Embryonic facial prominence (tissue), 1 donor: ENCODE data around the gene KRT78.

ENCODE experiments used
- DNase-seq: peaks from one replicate; pipeline ENCODE4 v3.0.0-alpha.2; 2016; ENCODE audit errors: extremely low spot score

KRT78 gene

GRCh38 chr12:52838609-52839435, 10.0 kb downstream of the KRT78 start:
- no peak for DNase-seq

DNA sequence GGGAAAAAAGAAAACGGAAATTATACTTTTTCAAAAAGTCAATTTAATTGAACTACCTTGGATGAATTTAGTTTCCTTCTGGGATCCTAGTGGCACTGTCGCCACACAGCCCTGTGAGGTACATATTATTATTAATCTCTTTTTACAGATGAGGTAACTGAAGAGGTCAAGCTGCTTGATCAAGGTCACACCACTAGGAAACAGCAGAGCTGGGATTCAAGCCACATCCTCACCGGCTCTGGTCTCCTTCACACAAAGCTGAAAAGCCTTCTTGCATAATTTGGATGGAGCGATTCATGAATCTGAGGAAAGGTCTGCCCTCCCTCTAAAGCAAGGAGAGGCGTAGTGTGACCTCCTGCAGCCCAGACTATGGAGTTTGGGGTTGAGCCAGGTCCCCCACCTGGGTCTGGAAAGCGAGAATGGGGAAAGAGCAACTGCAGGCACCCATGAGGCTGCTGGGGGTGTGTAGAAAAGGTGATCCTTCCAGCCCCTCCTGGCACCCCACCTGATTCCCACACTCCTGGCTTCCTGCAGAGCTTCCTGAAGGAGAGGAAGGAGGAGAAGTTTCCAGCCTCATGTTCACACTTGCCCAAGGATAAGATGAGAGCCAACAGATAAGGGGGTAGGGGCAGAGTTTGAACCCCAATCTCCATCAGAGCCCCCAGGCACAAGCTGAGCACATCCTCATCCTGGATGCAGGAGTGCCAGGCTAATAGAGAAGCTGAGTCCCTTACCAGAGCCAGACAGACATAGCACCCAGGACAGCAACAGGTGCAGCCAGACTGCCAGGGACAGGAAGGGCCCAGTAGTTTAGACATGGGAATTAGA, 10.8 kb downstream of the KRT78 start:
- no peak for DNase-seq

DNA sequence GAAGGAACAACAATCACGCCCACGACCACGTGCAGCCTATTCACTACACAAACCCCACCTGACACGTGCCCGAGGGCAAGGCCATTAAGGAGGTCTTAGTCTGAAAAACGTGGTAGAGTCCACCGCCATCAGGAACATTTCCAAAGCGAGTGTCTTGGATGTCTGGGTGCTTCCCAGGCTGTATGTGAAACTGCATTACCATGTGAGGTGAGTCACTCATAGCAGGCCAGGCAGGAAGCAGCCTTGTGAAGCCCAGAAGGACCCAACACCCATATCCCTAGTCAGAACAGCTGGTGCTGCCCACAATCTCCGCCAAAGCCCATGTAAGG, 11.4 kb downstream of the KRT78 start:
- no peak for DNase-seq

DNA sequence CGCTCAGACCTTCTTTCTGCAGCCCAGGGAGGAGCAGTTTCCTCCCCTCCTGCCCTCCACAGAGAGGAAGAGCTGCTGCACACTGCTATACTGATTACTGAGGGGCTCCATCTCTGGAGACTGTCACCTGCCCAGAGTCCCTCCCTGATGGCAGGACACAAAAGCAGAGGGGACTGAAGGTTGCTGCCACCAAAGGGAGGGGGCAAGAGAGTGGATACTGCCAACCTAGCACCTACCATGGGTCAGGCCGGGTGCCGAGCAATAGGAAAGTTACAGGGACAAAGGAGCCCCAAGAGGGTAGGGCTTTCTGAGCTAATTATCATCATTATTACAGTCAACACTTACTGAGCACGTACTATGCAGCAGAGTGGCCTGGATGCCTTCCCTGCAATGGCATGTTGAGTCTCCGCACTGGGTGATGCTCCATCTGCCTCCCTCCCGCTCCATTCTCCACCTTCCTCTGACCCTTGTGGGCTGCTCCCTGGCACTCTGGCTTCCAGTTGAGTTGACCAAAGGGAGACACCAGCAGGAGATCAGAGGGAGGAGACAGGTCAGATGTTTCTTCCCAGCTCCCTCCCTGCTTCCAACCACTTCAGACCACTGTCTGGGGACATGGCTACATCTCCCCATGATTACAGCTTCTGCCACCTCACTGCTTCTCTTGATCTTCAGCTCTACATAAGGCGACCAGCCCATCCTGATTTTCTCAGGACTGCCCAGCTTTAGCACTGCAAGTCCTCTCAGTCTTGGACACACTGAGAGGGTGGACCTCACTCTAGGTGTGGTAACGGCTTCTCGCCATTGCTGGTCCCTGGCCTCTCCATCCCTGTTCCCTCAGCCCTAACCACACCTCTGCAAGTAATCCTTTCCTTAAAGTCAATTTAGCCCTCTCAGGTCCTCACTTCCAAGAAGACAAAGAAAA, 12.0 kb downstream of the KRT78 start:
- DNase-seq, result no peak

DNA sequence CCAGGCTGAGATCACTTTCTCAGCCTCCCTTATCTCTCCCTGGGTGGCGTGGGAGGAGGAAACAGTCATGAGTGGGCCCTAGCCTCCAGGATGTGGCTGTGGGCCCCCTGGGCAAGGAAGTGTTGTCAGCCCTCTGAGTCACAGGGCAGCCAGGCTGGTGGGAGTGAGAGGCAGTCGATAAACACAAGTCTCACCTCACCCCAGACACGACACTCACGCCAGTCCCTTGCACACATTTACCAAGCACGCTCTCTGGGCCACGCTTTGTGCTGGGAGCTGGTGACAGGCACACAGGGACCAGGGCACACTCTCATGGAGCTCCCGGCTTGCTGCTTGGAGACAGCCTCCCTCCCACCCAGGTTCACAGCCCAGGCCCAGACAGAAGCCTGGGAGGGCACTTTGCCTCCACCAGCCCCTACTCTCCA, 12.7 kb downstream of the KRT78 start:
- no peak for DNase-seq

- DNase-seq, result no peak
Observed at GRCh38 chr12:52835271-52836041, 13.3 kb downstream of the KRT78 start.

DNA sequence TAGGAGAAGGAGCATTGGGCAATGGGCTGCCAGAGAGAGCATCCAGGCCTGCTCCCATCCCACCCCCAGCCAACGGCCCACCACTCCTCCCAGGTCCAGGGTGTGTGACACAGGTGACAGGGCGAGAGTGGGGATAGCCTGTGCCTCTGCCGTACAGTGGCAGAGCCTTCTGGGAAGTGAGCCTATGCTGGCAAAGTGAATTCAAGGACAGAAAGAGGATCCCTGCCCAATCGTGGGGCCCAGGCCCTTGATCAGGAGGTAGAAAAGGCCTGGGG, 14.1 kb downstream of the KRT78 start:
- no peak for DNase-seq

DNA sequence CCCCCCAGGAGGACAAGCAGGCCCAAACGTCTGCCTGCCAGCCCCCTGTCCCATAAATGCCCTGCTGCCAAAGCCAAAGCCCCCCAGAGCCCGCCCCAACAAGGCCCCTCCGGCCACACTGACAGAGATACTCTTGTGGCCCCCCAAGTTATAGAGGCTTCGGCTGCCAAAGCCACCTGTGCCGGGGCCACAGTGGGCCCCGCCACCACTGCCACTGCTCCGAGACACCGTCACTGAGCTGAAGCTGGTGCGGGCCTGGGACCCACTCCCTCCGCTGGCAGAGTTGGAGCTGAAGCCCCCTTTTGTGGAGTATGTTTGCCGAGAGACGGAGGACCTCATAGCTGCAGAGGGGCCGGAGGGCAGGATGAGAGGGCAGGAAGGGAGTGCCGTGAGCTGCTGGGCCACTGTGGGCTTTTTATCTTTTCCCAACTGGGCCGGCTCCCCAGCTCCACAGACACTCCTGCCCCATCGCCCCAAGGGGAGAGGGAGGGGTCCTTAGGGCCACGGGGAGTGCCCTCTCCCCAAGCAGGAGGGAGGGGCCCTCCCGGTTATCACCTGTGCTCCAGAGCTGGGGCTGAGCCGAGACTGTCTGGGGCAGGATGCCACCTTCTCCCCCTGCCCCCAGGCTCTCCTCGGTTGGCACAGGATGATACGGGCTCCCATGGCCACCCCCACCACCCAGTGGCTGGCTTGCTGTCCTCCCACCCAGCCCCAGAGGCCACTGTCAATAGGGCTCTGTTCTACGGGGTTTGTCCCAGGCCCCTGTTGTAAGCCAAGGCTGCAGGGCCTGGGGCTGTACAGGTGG, 14.7 kb downstream of the KRT78 start, which contains the start of gene KRT79:
KRT79 (minus strand) TSS at position 390 of the 805 bp plus-strand sequence; CDS start at position 339, 51 bp downstream.
- no peak for DNase-seq

DNA sequence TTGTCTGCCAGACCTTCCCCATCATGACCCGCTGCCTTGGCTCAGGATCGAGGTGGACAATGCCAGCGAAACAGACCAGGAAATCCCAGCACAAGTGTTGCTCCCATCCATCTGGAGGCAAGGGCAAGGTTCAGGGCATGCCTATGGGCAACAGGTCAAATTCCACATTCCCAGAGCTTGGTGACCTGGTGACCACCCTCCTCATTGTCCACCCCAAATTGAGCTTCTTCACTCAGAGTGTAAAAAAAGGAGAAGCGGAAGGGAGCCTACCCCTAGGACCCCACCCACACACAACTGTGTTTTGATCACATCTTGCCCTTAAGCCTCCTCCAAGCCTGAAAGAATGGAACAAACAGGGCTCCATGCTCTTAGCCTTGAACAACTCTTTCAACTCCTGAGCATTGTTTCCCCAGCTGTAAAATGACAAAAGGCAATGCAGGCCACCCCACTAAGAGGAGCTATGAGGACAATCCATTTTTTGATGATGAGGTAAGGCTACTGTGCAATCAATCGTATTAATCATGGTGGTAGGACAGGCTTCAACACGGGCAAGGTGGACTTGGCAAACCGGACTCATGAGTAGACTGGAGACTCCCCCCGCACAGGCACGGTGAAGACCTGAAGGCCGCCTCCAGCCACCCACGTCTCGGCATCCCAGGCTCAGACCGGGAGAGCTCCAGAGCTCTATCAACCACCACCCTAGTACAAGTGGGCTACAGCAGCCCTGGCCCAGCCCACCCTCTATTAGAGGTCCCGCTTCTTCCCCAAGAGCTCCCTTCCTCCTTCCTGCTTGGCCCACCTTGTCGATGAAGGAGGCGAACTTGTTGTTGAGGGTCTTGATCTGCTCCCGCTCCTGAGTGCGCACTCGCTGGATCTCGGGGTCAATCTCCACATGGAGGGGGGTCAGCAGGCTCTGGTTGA, 15.5 kb downstream of the KRT78 start:
- no peak for DNase-seq

DNA sequence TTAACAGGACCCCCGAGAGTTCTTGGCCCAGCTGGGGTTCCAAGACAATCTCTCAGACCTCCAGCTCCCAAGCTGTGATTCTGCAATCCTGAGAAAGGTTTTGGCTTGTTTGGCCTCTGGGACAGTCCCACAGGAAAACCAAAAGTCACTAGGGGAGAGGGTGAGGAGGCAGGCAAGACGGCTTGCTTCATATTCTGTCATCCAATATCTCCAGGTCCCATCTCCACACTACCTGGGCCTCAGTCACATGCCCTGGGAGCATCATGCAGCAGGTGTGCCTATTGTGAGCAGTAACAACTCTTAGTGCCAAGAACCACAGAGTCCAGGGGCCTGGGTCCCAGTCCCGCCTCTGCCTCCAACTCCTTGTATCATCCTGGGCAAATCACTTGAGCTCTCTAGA, 16.3 kb downstream of the KRT78 start:
- no peak for DNase-seq

GRCh38 chr12:52831251-52831650, 17.5 kb downstream of the KRT78 start:
- no peak for DNase-seq

DNA sequence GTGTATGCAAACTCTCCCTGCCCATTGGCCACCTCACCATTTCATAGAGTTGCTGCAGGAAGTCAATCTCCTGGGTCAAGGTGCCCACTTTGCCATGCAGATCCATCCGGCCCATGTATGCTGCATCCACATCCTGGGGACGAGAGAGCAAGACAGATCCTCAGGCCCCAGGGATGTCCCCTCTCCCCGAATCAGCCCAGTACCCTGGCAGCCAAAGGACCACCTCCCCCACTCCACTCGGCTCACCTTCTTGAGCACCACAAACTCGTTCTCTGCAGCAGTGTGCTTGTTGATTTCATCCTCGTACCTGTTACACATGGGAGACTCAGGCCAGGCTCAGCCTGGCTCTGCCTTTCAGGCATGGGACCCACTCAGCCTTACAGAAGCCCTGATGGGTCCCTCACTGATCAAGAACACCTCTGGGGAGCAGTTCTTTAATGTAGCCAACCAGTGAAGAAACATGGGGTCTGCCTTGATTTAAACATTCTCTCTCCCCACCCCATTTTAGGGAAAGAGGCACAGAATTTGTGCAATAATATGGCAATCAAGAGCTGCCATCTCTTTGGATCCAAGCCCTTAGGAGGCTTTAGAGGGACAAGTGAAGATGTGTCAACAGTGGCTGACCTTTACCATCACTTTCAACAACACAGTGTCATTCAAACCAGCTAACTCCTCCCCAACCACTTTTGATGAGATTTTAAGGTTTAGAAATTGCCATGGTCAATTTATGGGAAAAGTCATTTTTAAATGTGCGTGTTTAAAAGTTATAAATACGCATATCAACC, 18.6 kb downstream of the KRT78 start:
- no peak for DNase-seq

- no peak for DNase-seq
Observed at GRCh38 chr12:52828591-52829021, 20.2 kb downstream of the KRT78 start.

DNA sequence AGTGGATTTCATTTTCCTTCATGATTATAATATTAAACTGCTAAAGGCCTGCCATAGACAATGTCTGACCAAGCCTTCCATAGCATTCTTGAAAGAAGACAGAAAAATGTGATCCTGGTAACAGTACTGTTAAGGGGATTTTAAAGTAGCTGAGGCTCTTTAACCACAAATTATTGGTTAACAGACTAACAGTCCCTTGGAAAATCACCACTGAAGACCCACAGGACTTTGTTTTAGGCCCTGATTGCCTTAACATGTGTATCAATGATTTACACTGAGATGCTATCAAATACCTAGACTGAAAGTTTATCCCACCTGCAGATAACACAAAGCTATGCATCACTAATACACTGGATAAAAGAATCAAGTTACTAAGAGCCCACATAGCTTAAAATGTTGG, 20.6 kb downstream of the KRT78 start:
- no peak for DNase-seq

- DNase-seq, result no peak
Observed at GRCh38 chr12:52827499-52828090, 21.2 kb downstream of the KRT78 start.

- DNase-seq, result no peak
Observed at GRCh38 chr12:52826611-52827498, 21.9 kb downstream of the KRT78 start.

DNA sequence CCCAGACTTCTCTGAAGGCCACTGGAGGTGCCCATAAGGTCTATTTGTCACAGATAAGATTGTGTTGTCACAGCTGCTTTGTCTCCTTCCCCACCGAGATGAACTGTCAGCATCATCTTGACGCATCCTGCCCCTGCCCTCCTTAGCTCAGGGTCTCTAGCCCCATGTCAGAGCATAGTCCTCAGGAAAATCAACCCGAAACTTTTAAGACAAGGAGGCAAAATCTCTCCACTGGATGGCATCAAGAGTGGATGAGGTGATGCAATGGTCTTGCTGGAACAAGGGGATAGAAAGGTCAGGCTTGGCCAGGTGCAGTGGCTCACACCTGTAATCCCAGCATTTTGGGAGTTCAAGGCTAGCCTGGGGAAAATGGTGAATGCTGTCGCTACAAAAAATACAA, 22.8 kb downstream of the KRT78 start:
- DNase-seq, result no peak
